NCI-H2227 treated with DMSO at 0.1 percent for 48 hours (cell line): ENCODE data around the gene UNC5A.

ENCODE experiments used
- DNase-seq: peaks from one replicate; lab custom pipeline; 2025; lab: John Stamatoyannopoulos, UW

The UNC5A gene

DNA sequence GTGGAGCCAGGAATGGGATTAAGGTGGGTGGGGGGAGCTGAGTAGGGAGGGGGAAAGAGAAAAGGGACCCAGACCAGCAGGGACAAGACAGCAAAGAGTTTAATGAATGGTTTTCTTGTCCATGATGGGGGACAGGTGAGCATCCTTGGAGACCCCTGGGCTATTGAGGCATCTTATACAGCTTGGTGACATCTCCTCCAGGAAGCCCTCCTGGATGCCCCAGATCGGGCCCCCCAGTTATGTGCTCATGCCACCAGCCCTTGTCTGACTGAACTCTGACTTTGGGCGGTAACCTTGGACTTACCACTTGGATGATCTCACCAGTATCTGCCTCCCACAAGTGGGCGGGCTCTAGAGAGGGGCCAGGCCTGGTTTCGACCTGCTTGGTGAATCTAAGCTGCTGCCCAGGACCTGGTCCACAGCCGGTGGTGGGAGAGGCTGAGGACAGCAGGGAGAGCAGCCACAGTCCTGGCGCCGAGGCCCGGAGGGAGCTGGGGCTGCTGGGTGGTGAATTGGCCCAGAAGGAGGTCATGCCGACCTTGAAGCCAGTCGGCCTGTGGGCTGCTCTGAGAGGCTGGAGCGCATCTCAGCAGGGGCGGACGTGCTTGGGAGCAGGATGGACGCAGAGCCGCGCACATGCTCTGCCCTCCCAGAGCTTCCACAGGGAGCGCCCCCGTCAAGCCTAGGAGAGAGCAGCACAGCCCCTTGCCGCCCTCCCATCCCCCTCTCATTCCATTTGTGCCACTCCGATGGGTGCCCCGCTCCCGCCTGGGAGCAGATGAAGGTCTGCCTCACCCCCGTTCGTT lies 36.2 kb downstream of the UNC5A start:
- DNase-seq = no peak

- no peak for DNase-seq
Observed at GRCh38 chr5:176847148-176847547, 36.8 kb downstream of the UNC5A start.

GRCh38 chr5:176847726-176848290 lies 37.4 kb downstream of the UNC5A start:
- no peak for DNase-seq

- DNase-seq = no peak
Observed at GRCh38 chr5:176848651-176849050, 38.3 kb downstream of the UNC5A start.

- DNase-seq = no peak
Observed at GRCh38 chr5:176849611-176850227, 39.4 kb downstream of the UNC5A start.

GRCh38 chr5:176850371-176851245 lies 40.2 kb downstream of the UNC5A start:
- DNase-seq = no peak

DNA sequence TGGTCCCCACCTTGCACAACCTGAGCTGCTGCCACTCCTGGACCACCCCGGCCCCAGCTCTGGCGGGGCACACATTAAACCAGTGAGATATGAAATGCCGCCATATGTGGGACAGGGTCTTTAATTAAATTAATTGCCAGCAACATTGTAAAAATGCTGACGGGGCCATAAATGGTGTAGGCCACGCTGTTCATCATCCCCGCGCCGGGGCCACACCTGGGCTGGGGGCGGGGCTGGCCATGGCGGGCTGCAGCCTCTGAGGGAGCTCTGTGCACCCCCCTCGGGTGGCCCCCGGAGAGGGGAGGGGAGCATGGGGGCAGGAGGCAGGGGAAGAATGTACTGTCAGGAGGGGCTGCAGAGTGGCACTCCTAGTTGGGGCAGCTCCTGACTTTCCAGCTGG lies 41.0 kb downstream of the UNC5A start:
- no peak for DNase-seq

DNA sequence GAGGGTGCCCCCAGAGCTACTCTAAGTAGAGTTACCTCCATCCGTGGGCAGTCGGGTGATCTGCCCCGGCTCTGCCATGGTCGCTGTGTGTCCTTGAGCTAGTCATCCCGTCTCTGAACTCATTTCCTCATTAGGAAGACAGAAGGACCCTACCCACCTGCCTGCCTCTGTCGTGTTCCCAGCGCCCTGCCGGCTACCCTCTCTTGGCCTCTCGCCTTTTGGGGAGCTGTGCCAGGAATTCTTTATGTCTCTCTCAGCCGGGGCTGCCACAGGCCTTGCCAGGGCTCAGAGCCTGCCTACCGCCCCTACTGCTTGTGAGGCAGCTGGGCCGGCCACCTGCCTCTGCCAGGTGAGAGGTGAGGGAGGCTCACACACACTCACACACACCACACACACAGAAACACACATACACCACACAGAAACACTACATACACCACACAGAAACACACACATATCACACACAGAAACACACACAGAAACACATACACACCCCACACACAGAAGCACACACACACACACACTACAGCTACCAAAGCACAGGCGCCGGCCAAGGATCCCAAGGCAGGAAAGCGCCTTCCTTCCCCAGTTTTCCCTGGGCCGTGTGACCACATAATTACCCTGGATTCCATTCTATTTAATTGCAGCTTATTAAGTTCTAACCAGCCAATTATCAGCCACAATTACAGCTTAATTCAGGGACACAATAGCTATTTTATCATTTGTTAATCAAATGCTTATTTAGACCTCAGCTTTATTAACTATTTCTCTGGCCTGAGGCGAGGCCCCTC lies 41.7 kb downstream of the UNC5A start:
- no peak for DNase-seq

DNA sequence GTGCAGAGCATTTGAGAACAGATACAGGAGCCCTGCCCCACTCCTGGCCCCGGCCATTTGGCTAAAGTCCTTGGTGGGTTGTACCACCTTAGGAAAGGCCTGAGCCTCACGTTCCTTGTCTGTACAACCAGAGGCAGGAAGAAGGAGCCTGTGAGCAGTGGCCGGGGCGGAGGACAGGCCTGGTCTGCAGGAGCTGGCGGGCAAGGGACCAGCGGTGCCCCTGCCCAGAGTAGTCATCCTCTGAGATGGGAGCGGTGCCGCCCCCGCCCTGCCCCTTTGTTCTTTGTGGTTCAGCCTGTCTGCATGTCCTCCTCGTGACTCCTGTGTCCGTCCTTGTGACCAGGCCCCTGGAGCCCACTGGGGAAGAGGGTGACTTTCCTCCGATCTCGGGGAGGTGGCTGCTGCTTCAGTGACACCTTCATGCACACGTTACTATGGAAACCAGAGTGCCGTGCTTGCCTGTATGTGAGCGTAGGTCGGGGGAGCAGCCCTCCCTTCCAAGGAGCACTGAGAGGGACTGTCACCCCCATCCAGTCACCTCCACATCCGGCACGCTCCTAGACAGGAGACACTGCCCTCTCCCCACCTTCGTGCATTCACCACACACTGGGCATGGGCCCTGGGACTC lies 42.9 kb downstream of the UNC5A start:
- DNase-seq = no peak

DNA sequence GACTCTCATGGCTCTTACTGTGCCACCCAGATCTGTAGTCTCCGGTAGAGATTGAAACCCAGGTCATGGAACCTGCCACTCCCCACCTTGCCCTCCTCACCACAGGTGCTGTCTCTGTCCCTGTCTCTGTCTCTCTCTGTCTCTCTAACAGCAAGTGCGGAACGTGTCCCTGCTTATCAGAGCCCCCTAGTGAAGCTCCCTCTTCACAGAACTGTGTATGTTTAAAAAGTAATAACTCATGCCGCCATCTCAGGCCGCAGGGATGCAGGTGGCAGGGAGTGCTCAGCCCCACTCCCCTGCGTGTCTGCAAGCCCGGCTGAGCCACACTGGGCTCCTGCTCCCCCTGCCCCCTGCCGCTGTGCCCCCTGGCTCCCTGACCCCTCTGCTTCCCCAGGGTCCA lies 43.8 kb downstream of the UNC5A start:
- DNase-seq = no peak

- no peak for DNase-seq
Observed at GRCh38 chr5:176855598-176855997, 45.2 kb downstream of the UNC5A start.

GRCh38 chr5:176856746-176857145 lies 46.4 kb downstream of the UNC5A start:
- no peak for DNase-seq

DNA sequence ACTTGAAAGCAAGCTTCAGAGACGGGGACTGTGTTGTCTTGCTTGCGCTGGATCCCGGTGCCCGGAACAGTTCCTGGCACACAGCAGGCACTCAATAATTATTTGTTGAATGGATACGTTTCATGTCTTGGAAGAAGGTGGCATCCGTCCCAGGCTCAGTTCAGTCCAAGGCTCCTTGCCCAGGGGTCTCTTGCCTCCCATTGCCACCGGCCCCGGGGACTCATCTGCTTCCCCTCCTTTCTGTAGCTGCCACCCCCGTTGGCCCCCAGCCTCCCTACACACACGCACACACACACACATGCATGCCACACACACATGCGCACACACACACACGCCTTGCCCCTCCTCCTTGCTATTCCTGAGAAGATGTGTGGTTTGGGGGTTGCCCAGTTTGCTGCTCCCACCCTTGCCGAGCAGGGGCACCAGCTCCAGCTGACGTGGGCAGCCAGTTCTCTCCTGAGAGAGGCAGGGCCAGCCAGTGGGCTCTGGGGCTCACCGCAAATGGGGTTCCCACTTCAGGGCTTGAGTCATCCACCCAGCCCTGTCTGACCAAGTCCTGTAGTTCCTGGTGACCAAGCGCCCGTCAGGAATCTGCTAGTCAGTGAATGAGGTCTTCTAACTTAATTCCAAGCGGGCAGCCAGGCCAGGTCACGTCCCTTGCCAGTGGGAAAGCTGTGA lies 47.0 kb downstream of the UNC5A start:
- DNase-seq = no peak

GRCh38 chr5:176857894-176858273 lies 47.5 kb downstream of the UNC5A start:
- no peak for DNase-seq

DNA sequence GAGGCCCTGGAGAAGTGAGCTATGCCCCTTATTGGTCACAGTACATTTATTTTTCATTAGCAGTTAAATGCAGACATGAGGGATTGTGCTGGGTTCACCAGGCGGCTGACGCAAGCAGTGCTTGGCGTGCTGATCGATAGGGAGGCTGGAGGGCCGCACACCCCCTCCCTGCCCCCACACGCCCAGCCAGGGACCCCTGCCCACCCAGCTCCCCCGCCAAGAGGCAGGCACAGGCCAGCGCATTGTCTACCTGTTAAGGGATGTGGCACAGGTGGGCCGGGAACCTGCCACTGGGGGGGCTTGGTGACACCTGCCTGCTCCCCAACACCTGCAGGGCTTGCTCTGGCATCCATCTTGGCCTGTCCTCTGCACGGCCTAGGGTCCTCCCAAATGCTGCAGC lies 49.6 kb downstream of the UNC5A start:
- DNase-seq = no peak

- DNase-seq = no peak
Observed at GRCh38 chr5:176860381-176860780, 50.0 kb downstream of the UNC5A start.

DNA sequence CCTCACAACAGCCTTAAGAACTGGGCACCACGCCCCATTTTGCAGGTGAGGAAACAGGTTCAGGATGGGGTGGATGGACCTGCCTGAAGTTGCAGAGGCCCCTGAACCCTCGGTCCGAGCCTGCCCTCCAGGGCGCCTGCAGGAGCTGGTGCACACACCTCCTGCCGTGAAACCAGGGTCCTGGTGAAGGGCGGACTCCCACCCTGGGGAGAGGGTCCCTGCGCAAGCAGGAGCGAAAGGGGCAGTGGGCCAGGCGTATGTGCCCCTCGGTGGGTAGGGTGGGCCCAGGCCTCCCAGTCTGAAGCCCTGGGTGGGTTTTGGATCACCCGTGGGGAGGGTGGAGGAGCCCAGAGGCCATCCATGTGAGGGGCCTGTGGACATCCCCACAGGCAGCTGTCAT lies 50.9 kb downstream of the UNC5A start:
- DNase-seq = no peak

GRCh38 chr5:176862330-176862995 lies 52.1 kb downstream of the UNC5A start:
- DNase-seq = no peak

- no peak for DNase-seq
Observed at GRCh38 chr5:176863041-176863764, 52.8 kb downstream of the UNC5A start.

- no peak for DNase-seq
Observed at GRCh38 chr5:176863765-176864098, 53.4 kb downstream of the UNC5A start.
